OCI-LY7 (cell line): ENCODE measurements around the gene GFER. TPM values are rescaled to one million over a fixed set of nuclear protein-coding genes. Genes with fewer than 3 reads are reported as not detected.

Source experiments
- BruUV-seq: library from RNA; stranded (reverse); fragments of 400-500 nt; replicated peaks from 2 replicates; lab custom pipeline; 2021; lab: Mats Ljungman, UMichigan
- CTCF ChIA-PET: fragments of 300-600 bp; sonication (Branson Sonifier 250); formaldehyde crosslinking; loops from one replicate; lab custom pipeline; 2022; ENCODE audit warnings: antibody characterized with exemption; ENCODE audit not compliant: unreplicated experiment; lab: Charles Lee
- POLR2A ChIA-PET: fragments of 300-600 bp; sonication (Branson Sonifier 250); formaldehyde crosslinking; loops from one replicate; lab custom pipeline; 2022; ENCODE audit warnings: antibody characterized with exemption; lab: Charles Lee
- DNase-seq: peaks from one replicate; pipeline ENCODE4 v3.0.0-alpha.2; 2015; ENCODE audit warnings: low spot score
- H2AFZ ChIP-seq: fragments of 200-600 bp; sonication (generic), shearing (Covaris generic); 2 replicates; pipeline ENCODE4 v1.6.1; 2014; ENCODE audit warnings: mild to moderate bottlenecking, antibody characterized with exemption, low read length, moderate library complexity
- H3K27ac ChIP-seq: fragments of 200-600 bp; sonication (generic); 2 replicates; pipeline ENCODE4 v1.5.1; 2014; ENCODE audit warnings: mixed run types, low read depth, mild to moderate bottlenecking, moderate library complexity, low read length, inconsistent platforms; ENCODE audit not compliant: poor library complexity, severe bottlenecking
- H3K36me3 ChIP-seq: fragments of 200-600 bp; sonication (generic); 2 replicates; pipeline ENCODE4 v1.6.1; 2014; ENCODE audit warnings: mild to moderate bottlenecking, antibody characterized with exemption, low read length, moderate library complexity, mixed read lengths; ENCODE audit not compliant: insufficient read depth
- H3K4me1 ChIP-seq: fragments of 200-600 bp; sonication (generic); 2 replicates; pipeline ENCODE4 v1.5.1; 2014; ENCODE audit warnings: mild to moderate bottlenecking, low read length; ENCODE audit not compliant: insufficient read depth, poor library complexity, severe bottlenecking
- H3K4me2 ChIP-seq: fragments of 200-600 bp; sonication (generic); 2 replicates; pipeline ENCODE4 v1.6.1; 2014; ENCODE audit warnings: mild to moderate bottlenecking, low read length
- H3K4me3 ChIP-seq: fragments of 200-600 bp; sonication (generic); 2 replicates; pipeline ENCODE4 v1.5.1; 2014; ENCODE audit warnings: mild to moderate bottlenecking, low read depth, low read length; ENCODE audit not compliant: poor library complexity, severe bottlenecking
- H3K79me2 ChIP-seq: fragments of 200-600 bp; sonication (generic); 2 replicates; pipeline ENCODE4 v1.6.1; 2016; ENCODE audit warnings: low read depth, mild to moderate bottlenecking, low read length, moderate library complexity, mixed read lengths; ENCODE audit not compliant: insufficient read depth
- H3K9me2 ChIP-seq: fragments of 200-600 bp; sonication (generic); 2 replicates; pipeline ENCODE4 v1.6.1; 2016; ENCODE audit warnings: mild to moderate bottlenecking, low read length, mixed read lengths; ENCODE audit not compliant: insufficient read depth
- H3K9me3 ChIP-seq: fragments of 200-600 bp; sonication (generic); 2 replicates; pipeline ENCODE4 v1.6.1; 2014; ENCODE audit warnings: mild to moderate bottlenecking, mixed run types, low read length, mixed read lengths
- H4K20me1 ChIP-seq: fragments of 200-600 bp; sonication (generic); 2 replicates; pipeline ENCODE4 v1.6.1; 2014; ENCODE audit warnings: mild to moderate bottlenecking, antibody characterized with exemption, low read length, moderate library complexity, mixed read lengths; ENCODE audit not compliant: insufficient read depth
- CTCF ChIP-seq: fragments of 200-600 bp; sonication (generic); conservative IDR thresholded peaks from 2 replicates; pipeline ENCODE4 v1.5.1; 2014; ENCODE audit warnings: mild to moderate bottlenecking, antibody characterized with exemption, low read length, moderate library complexity, mixed read lengths
- EZH2phosphoT487 ChIP-seq: fragments of 200-600 bp; sonication (generic); IDR thresholded peaks from 2 replicates; pipeline ENCODE4 v1.6.1; 2018; ENCODE audit warnings: low read depth, borderline replicate concordance, mild to moderate bottlenecking, mixed run types, antibody characterized with exemption, low read length, moderate library complexity, mixed read lengths
- intact Hi-C: fragments of 100-400 bp; cut with micrococcal nuclease; formaldehyde crosslinking; loops from one replicate; pipeline ENCODE4 v1.10.0; 2022; ENCODE audit not compliant: unreplicated experiment
- total RNA-seq, 2 experiments: library from RNA; depleted of rRNA in 1 of 2; stranded (reverse); fragments of >200 nt in 1 of 2; shearing (Covaris generic) in 1 of 2; gene quantifications; 2 replicates each; pipeline ENCODE4 v1.2.3, GENCODE V29; 2014 to 2022

Gene GFER
- total RNA-seq, 2 experiments from 2014 or later: 32.3 to 40.2 TPM

- Histone ChIP-seq H3K36me3 (peaks cover 16% of the 10 kb centered on the region; the same call in 1 of the 2 replicates), H3K79me2 (peaks cover 42% of the 10 kb centered on the region), H3K4me3 (peak overlapping the region; percentile 93), H2AFZ (no peak overlapping the region), H3K27ac (peak overlapping the region; percentile 62), H3K9me3 (no peaks in the 10 kb centered on the region), H3K4me1 (peaks cover 36% of the 10 kb centered on the region), H4K20me1 (peaks cover 10% of the 10 kb centered on the region; the same call in 1 of the 2 replicates), H3K4me2 (peak overlapping the region; percentile 98), H3K9me2 (no peaks in the 10 kb centered on the region)
- no TSS peak for BruUV-seq
- peak; percentile 42 for DNase-seq
- CTCF ChIA-PET: interaction anchor here (0.5 kb wide), 1 partner anchor 98 kb away, joined by 6 read pairs; no protein-coding TSS in a partner anchor
- POLR2A ChIA-PET: interaction anchor here (0.9 to 1.1 kb wide), 3 partner anchors 37 to 147 kb away, joined by 3 to 4 read pairs (median 3); partner anchors contain the start of genes TBL3 and TRAF7
- TF ChIP-seq EZH2phosphoT487 (no peak), CTCF (peak; percentile 14; the same call in 1 of the 2 replicates)
- intact Hi-C loops: loop anchor here (2.0 kb wide), 1 partner anchor 66 kb away; the partner anchor contains the start of gene MSRB1
Measured at GRCh38 chr16:2008631-2009163, 24.7 kb downstream of the GFER start.

- H3K36me3 ChIP-seq: peaks cover 14% of the 10 kb centered on the region; the same call in 1 of the 2 replicates
- H3K79me2 ChIP-seq: peaks cover 42% of the 10 kb centered on the region
- BruUV-seq: no TSS peak
- H3K9me2 ChIP-seq: no peaks in the 10 kb centered on the region
- H3K4me2 ChIP-seq: peak overlapping the region; percentile 98
- intact Hi-C loops: loop anchor here (2.0 kb wide), 1 partner anchor 66 kb away; the partner anchor contains the start of gene MSRB1
- H2AFZ ChIP-seq: no peak overlapping the region
- no peaks in the 10 kb centered on the region for H3K9me3 ChIP-seq
- ChIA-PET CTCF (no interaction called here), POLR2A (interaction anchor here (0.9 to 1.1 kb wide), 3 partner anchors 37 to 146 kb away, joined by 3 to 4 read pairs (median 3); partner anchors contain the start of genes TBL3 and TRAF7)
- TF ChIP-seq EZH2phosphoT487 (no peak), CTCF (no peak)
- H4K20me1 ChIP-seq: peaks cover 10% of the 10 kb centered on the region; the same call in 1 of the 2 replicates
- DNase-seq: peak; percentile 45
- H3K4me1 ChIP-seq: peaks cover 32% of the 10 kb centered on the region
- peak overlapping the region; percentile 62 for H3K27ac ChIP-seq
- H3K4me3 ChIP-seq: peak overlapping the region; percentile 93
Measured at GRCh38 chr16:2009164-2009711, 25.2 kb downstream of the GFER start.
